SW480 (cell line): ENCODE data around the gene LAMA2.
"Not testable (repeated sequence)": the region's sequence is repeated elsewhere in the genome, so short reads cannot be mapped to it uniquely, and the experiment has no call there.

Experiments
- DNase-seq: peaks from one replicate; pipeline ENCODE4 v3.0.0-alpha.2; 2016; ENCODE audit warnings: low spot score

The LAMA2 gene

GRCh38 chr6:129130959-129131681, 248.2 kb downstream of the LAMA2 start:
- DNase-seq, result no peak

- no peak for DNase-seq
Measured at GRCh38 chr6:129133770-129134192, 250.8 kb downstream of the LAMA2 start.

- no peak for DNase-seq
Measured at GRCh38 chr6:129134535-129134934, 251.6 kb downstream of the LAMA2 start.

GRCh38 chr6:129135451-129135850, 252.5 kb downstream of the LAMA2 start:
- DNase-seq, result no peak

GRCh38 chr6:129136751-129137150, 253.8 kb downstream of the LAMA2 start:
- no peak for DNase-seq

GRCh38 chr6:129138739-129139405, 255.9 kb downstream of the LAMA2 start:
- DNase-seq, result no peak

GRCh38 chr6:129140526-129140925, 257.6 kb downstream of the LAMA2 start:
- no peak for DNase-seq

- DNase-seq, result no peak
Measured at GRCh38 chr6:129141499-129141898, 258.6 kb downstream of the LAMA2 start.

GRCh38 chr6:129146902-129147301, 264.0 kb downstream of the LAMA2 start:
- DNase-seq, result no peak

- no peak for DNase-seq
Measured at GRCh38 chr6:129150507-129150906, 267.6 kb downstream of the LAMA2 start.

- DNase-seq, result no peak
Measured at GRCh38 chr6:129153257-129153656, 270.3 kb downstream of the LAMA2 start.

- not testable (repeated sequence) for DNase-seq
Measured at GRCh38 chr6:129159242-129159641, 276.3 kb downstream of the LAMA2 start.

GRCh38 chr6:129162605-129163004, 279.7 kb downstream of the LAMA2 start:
- DNase-seq, result no peak

GRCh38 chr6:129163551-129163950, 280.6 kb downstream of the LAMA2 start:
- DNase-seq, result no peak

- no peak for DNase-seq
Measured at GRCh38 chr6:129164032-129164431, 281.1 kb downstream of the LAMA2 start.

GRCh38 chr6:129172279-129172995, 289.5 kb downstream of the LAMA2 start:
- DNase-seq, result not testable (repeated sequence)

GRCh38 chr6:129175066-129175465, 292.1 kb downstream of the LAMA2 start:
- no peak for DNase-seq

GRCh38 chr6:129177801-129178200, 294.9 kb downstream of the LAMA2 start:
- DNase-seq, result no peak

GRCh38 chr6:129179283-129179682, 296.3 kb downstream of the LAMA2 start:
- no peak for DNase-seq

GRCh38 chr6:129181001-129181400, 298.1 kb downstream of the LAMA2 start:
- DNase-seq, result no peak

GRCh38 chr6:129183187-129183591, 300.3 kb downstream of the LAMA2 start:
- DNase-seq, result no peak

GRCh38 chr6:129183681-129184301, 300.9 kb downstream of the LAMA2 start:
- no peak for DNase-seq

GRCh38 chr6:129184324-129184723, 301.4 kb downstream of the LAMA2 start:
- no peak for DNase-seq
